Endometrial microvascular endothelial cells (primary cell): ENCODE data around the gene VPS9D1. TPM values are rescaled to one million over a fixed set of nuclear protein-coding genes. Genes with fewer than 3 reads are reported as not detected.
"Not testable (repeated sequence)": the region's sequence is repeated elsewhere in the genome, so short reads cannot be mapped to it uniquely, and the experiment has no call there.

Experiments
- in situ Hi-C: cut with HindIII; loops from 2 replicates; pipeline ENCODE4 v1.10.0; 2017; ENCODE audit warnings: low sequenced_read_pairs, low pct_unique_long_range_greater_than_20kb; ENCODE audit errors: inconsistent ontology term
- total RNA-seq: library from RNA; depleted of rRNA; stranded (reverse); fragments of >200 nt; gene quantifications from one replicate; pipeline ENCODE4 v1.2.3, GENCODE V29; 2015; ENCODE audit errors: inconsistent ontology term

VPS9D1 gene
- total RNA-seq, 1 donor from 2014 or later, result 3.4 TPM

GRCh38 chr16:89672177-89672941 is 48.3 kb downstream of the VPS9D1 start:
- in situ Hi-C loops, result no loop called here

GRCh38 chr16:89671565-89671964 is 49.1 kb downstream of the VPS9D1 start:
- in situ Hi-C loops, result not testable (repeated sequence)

- in situ Hi-C loops, result no loop called here
These were observed 49.9 kb downstream of the VPS9D1 start for GRCh38 chr16:89670496-89671431.

GRCh38 chr16:89669755-89670154 is 50.9 kb downstream of the VPS9D1 start:
- in situ Hi-C loops, result no loop called here

- in situ Hi-C loops, result no loop called here
These were observed 51.9 kb downstream of the VPS9D1 start for GRCh38 chr16:89668790-89669158.

GRCh38 chr16:89667633-89668032 is 53.1 kb downstream of the VPS9D1 start:
- in situ Hi-C loops, result no loop called here

GRCh38 chr16:89667000-89667399 is 53.7 kb downstream of the VPS9D1 start:
- in situ Hi-C loops, result not testable (repeated sequence)

GRCh38 chr16:89664238-89664637 is 56.5 kb downstream of the VPS9D1 start:
- in situ Hi-C loops, result not testable (repeated sequence)

- in situ Hi-C loops, result no loop called here
These were observed 59.5 kb downstream of the VPS9D1 start for GRCh38 chr16:89661215-89661614.

GRCh38 chr16:89660146-89660545 is 60.6 kb downstream of the VPS9D1 start:
- in situ Hi-C loops, result no loop called here

GRCh38 chr16:89658221-89658879 is 62.3 kb downstream of the VPS9D1 start:
- in situ Hi-C loops, result no loop called here

GRCh38 chr16:89657442-89658220 is 63.1 kb downstream of the VPS9D1 start, which contains the start of the genes CHMP1A and SPATA33:
Gene CHMP1A, minus strand, starts transcription at chr16:89657708. Its CDS starts 120 bp downstream, at chr16:89657588.
Gene SPATA33, plus strand, starts transcription at chr16:89657836. Its CDS starts 76 bp downstream, at chr16:89657912.
- in situ Hi-C loops, result no loop called here

Other genes with a start within 250 kb of the VPS9D1 start
- 72.5 TPM for gene ANKRD11, start 230.3 kb downstream of the VPS9D1 start, total RNA-seq
- 67.8 TPM for gene SPG7, start 212.5 kb downstream of the VPS9D1 start, total RNA-seq
- 4,119 TPM for gene RPL13, start 160.2 kb downstream of the VPS9D1 start, total RNA-seq
- 22.9 TPM for gene CPNE7, start 145.1 kb downstream of the VPS9D1 start, total RNA-seq
- not detected for gene DPEP1, start 107.3 kb downstream of the VPS9D1 start, total RNA-seq
- 110 TPM for gene CHMP1A, start 63.2 kb downstream of the VPS9D1 start, total RNA-seq
- 7.9 TPM for gene SPATA33, start 63.1 kb downstream of the VPS9D1 start, total RNA-seq
- 58.4 TPM for gene CDK10, start 34.2 kb downstream of the VPS9D1 start, total RNA-seq
- gene SPATA2L, start 19.2 kb downstream of the VPS9D1 start, total RNA-seq, result 14.0 TPM
- gene ZNF276, start 639 bp upstream of the VPS9D1 start, total RNA-seq, result 24.6 TPM
- 33.1 TPM for gene FANCA, start 95.7 kb upstream of the VPS9D1 start, total RNA-seq
- 0.19 TPM for gene SPIRE2, start 107.6 kb upstream of the VPS9D1 start, total RNA-seq
- gene TCF25, start 152.7 kb upstream of the VPS9D1 start, total RNA-seq, result 165 TPM
- 2.0 TPM for gene MC1R, start 198.0 kb upstream of the VPS9D1 start, total RNA-seq
- gene TUBB3, start 202.4 kb upstream of the VPS9D1 start, total RNA-seq, result 119 TPM
- 144 TPM for gene DEF8, start 227.9 kb upstream of the VPS9D1 start, total RNA-seq